NCI-H2081 treated with DMSO at 0.1 percent for 48 hours (cell line): ENCODE results near the gene CX3CR1.
"Not testable (repeated sequence)": the region's sequence is repeated elsewhere in the genome, so short reads cannot be mapped to it uniquely, and the experiment has no call there.

ENCODE experiments used
- DNase-seq: peaks from one replicate; lab custom pipeline; 2025; lab: John Stamatoyannopoulos, UW

Gene CX3CR1, protein sequence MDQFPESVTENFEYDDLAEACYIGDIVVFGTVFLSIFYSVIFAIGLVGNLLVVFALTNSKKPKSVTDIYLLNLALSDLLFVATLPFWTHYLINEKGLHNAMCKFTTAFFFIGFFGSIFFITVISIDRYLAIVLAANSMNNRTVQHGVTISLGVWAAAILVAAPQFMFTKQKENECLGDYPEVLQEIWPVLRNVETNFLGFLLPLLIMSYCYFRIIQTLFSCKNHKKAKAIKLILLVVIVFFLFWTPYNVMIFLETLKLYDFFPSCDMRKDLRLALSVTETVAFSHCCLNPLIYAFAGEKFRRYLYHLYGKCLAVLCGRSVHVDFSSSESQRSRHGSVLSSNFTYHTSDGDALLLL

DNA sequence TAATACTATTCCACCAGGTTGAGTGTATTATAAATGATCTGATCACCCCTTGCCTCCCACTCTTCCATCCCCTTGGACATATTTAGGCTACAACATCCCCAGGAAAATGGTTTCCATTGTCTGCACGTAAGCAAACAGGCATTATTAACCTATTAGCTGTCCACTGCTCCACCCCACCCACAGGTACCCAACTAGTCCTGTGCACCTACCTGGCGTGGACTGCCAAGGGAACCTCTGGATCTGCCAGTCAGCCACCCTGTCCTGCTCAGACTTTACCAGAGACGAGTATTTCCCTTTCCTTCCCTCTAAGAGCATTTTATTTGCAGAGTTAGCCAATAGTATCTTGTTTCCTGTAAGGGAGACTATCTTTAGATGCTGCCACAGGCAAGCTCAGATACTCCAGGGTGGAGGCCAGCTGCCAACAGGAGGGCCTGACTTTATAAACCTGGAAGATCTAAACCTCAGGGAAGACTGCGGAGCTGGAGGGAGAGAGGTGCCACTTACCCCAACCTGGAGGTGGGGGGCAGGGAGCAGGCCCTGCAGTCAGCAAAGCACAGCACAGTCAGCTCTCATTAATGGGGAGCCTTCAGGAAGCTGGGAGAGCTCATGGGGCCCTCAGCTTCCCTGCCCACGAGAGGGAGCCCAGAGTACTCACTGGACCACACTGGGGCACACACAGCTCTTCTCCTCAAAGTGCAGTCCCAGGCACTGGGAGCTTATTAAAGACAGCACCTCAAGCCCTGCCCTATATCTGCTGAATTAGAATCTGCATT lies at the start of gene CX3CR1:
CX3CR1 (minus strand) TSS at position 292 of the 773 bp plus-strand sequence. CDS start 13,527 bp downstream, outside the sequence.
- DNase-seq = no peak

DNA sequence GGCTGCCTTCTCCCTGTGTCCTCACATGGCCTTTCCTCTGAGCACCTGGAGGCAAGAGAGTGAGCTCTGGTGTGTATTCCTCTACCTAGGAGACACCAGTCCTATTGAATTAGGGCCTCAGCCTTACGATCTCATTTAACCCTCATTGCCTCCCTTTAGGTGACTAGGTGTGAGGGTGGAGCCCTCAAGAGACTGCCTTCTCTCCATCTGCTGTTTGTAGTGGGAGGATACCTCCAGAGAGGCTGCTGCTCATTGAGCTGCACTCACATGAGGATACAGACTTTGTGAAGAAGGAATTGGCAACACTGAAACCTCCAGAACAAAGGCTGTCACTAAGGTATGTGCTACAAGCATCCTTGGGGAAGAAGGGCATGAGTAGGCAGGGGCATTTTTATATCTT lies 49.7 kb upstream of the CX3CR1 start, which contains the start of gene CCR8:
CCR8 (plus strand) TSS at position 217 of the 400 bp plus-strand sequence. CDS start 2,623 bp downstream, outside the sequence.
- DNase-seq = no peak

DNA sequence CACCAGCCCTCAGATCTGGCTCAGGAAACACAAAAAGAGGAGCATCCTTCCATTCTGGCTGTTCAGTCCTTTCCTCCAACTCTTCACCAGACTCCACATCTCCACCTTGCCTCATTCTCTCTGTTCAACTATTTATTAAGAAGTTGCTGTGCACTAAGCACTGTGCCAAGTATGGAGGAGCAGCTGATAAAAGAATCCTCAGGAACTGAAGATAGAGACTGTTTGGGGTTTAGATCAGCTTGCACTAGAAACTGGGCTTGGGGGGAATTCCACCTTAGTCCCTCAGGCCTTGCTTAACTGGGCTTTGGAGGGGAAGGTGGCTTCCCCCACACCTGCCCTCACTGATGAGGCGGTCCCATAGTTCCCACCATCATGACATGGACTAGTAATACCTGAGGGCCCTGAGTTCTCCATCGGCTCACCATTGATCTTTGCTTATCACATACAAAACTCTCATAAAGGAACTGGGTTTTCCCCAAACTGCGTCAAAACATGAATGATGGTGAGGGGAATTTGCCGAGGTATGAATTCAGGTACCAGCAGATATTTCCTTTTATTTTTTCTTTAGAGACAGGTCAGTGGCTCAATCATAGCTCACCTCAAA lies 48.0 kb upstream of the CX3CR1 start:
- no peak for DNase-seq

DNA sequence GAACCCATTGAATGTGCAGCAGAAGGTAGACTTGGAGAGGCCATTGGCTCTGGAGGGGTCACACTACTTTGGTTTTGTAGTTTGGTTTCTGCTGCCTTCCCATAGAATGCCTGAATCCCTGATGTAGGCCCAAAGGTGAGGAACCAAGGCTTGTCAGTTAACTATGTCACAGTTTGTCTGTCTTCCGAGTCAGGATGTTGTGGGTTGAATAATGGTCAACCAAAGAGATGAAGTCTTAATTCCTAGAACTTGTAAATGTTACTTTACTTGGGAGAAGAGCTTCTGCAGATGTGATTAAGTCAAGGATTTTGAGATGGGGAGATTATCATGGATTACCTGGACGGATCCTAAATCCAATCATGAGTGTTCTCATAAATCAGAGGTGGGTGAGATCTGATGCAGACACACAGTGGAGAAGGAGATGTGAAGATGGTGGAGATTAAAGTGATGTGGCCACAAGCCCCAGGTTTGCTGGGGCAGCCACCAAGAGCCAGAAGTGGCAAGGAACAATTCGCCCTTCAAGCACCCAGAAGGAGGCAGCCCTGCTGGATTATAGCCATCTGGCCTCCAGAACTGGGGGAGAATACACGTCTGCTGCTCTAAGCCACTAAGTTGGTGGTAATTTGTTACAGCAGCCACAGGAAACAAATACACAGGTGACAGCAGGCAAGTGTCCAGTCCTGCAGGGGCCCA lies 47.4 kb upstream of the CX3CR1 start:
- DNase-seq = no peak

DNA sequence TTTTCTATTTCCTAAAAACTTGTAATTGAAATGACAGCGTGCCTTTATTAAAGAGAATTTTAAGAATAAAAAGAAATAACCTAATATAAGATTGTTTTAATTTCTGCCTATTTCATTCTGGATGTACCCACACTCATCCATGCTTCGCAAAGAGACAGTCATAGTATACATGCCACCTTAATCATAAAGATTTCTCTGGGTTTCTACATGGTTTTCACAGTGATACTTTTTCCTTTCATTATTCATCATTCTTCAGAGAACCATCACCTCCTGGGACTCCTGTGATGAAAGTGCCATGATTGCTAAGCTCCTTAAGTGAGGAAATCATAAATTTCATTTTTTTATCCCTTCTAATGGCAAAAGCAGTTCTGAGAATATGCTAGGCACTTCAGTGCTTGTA lies 45.4 kb upstream of the CX3CR1 start:
- no peak for DNase-seq

DNA sequence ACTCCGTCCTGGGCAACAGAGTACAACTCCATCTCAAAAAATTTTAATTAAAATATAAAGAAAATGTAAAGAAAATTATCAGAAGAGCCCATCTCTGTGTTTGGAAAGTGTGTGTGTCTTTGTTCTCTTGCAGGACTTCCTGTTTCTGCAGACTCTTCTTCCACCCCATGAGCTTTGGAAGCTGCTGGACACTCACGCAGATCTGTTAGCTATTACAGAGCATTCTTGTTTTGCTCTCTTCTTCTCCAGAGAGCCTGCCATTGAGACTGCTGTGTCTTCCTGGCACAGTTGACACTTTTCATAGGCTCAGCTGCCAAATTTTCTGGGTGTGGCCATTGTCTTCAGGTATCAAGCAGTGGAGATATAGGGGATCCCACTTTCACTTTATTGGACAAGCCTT lies 43.7 kb upstream of the CX3CR1 start:
- no peak for DNase-seq

DNA sequence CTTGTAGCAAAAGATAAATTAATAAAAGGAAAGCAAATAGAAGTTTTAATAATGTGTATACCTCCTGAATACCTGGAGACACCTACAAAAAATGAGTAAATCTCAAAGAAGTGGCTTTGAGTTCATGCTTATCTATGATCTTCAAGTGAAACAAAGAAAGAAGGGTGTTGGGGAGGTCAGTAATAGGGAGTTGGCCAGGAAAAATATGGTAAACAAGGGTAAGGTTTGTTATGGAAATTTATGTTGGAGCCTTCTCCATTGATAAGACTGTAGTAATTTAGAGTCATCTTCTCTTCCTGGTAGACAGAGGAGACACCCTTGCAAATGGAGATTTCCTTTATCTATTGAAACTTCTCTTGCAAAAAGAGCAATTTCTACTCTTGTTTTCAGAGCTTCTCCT lies 43.1 kb upstream of the CX3CR1 start:
- DNase-seq = no peak

DNA sequence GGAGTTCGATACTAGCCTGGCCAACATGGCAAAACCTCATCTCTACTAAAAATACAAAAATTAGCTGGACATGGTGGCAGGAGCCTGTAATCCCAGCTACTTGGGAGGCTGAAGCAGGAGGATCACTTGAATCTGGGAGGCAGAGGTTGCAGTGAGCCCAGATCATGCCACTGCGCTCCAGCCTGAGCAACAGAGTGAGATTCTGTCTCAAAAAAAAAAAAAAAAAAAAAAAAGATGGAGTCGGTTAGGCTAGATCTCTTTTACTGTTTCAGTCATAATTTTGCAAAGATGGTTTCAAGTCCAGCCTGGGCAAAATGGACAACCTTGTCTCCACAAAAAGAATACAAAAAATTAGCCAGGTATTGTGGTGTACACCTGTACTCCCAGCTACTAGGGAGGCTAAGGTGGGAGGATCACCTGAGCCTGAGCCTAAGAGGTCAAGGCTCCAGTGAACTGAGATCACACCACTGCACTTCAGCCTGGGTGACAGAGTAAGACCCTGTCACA lies 42.4 kb upstream of the CX3CR1 start:
- not testable (repeated sequence) for DNase-seq

DNA sequence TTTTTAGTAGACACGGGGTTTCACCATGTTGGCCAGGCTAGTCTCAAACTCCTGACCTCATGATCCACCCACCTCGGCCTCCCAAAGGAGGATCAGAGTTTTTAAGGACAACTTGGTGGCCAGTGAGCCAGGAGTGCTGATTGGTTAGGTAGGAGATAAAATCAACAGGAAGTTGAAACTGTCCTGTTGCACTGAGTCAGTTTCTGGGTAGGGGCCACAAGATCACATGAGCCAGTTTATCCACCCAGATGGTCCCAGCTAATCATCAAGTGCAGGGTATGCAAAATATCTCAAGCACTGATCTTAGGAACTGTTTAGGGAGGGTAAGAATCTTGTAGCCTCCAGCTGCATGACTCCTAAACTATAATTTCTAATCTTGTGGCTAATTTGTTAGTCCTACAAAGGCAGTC lies 41.7 kb upstream of the CX3CR1 start:
- not testable (repeated sequence) for DNase-seq

DNA sequence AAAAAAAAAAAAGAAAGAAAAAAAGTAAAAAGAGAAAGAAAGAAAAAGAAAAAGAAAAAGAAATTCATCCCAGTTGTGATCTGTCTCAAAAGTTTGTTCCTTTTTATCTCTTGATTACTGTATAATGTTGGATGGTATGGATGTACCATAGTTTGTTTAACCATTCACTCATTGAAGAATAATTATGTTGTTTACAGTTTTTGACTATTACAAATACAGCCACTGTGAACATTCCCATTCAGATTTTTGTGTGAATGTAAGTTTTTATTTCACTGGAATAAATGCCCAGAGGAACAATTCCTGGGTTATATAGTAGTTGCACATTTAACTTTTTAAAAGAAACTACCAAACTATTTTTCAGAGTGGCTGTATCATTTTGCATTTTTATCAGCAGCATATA lies 39.4 kb upstream of the CX3CR1 start:
- no peak for DNase-seq

DNA sequence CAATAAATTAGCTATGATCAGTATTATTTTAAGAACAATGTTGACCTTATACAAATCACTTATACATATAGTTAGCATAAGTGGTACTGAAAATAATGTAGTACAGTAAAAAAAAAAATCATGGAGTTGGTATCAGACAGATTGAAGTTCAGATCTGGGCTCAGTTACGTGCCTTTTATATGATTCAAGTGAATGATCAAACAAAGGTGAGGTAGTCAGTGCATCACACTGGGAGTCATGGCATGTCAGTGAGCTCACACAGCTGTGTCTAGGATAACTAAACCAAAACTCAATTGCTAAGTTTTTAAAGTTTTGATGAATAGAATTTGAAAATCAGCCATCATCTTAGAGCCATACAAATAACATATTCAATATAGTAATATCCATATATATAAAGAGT lies 38.5 kb upstream of the CX3CR1 start:
- DNase-seq = no peak

DNA sequence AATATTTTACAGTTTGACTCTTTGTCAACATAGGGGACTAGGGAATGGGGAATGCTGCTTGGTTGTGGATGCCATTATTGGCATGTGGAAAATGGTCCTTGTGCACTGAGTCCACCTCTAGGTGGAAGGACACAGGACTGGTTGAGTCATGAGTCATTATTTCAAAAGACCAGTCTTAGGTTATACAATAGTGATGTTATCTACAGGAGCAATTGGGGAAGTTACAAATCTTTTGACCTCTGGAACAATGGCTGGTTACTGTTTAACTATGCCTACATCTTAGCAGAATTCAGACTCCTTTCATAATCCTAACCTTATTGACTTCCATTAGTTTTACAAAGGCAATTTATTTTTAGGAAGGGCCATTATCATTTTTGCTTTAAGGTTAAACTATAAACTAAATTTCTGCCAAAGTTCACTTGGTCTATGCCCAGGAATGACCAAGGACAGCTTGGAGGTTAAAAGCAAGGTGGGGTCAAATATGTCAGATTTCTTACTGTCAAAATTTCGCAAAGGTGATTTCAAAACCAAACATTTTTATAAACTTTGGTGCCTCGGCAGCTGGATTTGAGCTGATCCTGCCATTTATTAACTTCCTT lies 37.8 kb upstream of the CX3CR1 start:
- DNase-seq = no peak

DNA sequence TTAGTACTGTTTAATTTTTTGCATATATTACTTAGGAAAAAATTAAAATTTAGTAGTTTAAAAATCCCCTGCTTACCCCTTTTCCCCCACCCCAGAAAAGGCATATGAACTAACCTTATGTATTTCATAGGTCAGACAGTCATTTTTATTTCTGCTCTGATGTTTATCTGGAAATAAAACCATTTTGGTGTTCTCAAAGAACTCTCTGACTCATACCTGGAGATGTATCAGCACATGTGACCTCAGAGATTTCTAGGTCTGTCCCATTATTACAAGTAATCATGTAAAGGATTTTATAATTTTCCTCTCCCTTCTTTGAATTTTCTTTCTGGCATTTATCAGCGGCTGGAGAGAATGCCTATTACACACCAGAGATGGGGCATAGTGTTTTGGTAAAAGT lies 35.6 kb upstream of the CX3CR1 start:
- no peak for DNase-seq

DNA sequence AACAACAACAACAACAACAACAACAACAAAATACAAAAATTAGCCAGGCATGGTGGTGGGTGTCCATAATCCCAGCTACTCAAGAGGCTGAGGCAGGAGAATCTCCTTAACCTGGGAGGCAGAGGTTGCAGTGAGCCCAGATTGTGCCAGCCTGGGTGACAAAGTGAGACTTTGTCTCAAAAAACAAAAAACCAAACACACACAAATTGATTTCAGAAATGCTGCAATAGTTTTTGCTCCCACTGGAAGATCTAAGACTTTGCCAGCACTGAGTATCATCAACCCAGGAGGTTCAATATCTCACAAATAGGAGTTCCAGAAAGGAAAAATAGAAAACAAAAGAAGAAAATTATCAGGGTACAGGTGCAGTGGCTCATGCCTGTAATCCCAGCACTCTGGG lies 33.5 kb upstream of the CX3CR1 start:
- DNase-seq = no peak

DNA sequence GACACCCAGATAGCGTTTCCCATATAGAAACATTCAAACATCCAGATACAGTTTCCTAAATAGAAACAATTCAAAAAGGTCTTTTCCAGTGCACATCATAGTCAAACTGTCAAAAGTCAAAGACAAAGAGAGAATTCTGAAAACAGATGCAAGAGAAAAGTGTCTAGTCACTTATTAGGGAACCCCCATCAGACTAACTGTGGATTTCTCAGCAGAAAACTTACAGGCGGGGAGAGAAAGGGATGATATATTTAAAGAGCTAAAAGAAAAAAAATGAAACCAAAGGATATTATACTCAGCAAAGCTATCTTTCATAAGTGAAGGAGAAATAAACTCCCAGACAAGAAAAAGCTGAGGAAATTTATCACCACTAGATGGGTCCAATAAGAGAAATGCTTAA lies 22.3 kb upstream of the CX3CR1 start:
- DNase-seq = no peak

DNA sequence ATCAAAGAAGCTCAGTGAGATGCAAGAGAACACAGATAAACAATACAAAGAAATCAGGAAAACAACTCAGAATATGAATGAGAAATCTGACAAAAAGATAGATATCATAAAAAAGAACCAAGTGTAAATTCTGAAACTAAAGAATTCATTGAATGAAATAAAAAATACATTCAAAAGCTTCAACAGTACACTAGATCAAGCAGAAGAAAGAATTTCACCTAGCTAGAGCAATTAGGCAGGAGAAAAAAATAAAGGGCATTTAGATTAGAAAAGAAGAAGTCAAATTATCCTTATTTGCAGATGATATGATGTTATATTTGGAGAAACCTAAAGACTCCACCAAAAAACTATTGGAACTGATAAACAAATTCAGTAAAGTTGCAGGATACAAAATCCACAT lies 19.4 kb upstream of the CX3CR1 start:
- no peak for DNase-seq

DNA sequence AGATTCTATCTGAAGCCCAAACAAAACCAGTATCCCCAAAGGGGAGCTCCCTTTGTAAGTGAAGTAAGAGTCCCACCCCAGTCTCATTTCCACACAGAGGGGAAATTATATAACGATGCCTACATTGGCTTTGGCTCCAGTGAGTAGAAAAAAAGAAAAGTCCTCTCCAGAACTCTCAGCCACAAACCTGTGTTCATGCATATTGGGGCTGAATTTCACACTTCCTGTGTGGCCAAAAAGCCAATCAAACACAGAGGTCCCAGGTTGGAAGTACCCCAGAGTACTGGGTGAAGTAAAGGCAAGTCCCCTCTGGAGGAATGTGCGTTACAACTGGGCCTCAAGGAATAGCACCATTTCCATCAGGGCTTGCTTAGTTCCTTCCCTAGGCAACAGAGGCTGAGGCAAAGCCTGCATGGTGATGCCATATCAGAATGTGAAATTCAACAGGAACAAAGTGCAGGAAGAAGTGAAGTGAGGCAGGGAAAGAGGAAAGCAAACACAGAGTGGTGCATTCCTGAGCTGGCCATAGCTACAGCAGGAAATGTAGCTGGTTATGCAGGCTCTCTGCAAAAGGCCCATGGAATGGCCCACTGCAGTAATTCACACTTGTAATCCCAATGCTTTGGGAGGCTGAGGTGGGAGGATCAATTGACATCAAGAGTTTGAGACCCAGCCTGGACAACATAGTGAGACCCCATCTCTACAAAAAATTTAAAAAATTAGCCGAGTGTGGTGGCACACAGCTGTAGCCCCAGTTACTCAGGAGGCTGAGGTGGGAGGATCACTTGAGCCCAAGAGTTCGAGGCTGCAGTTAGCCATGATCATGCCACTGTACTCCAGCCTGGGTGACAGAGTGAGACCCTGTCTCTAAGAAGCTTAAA lies 16.6 kb upstream of the CX3CR1 start:
- no peak for DNase-seq

DNA sequence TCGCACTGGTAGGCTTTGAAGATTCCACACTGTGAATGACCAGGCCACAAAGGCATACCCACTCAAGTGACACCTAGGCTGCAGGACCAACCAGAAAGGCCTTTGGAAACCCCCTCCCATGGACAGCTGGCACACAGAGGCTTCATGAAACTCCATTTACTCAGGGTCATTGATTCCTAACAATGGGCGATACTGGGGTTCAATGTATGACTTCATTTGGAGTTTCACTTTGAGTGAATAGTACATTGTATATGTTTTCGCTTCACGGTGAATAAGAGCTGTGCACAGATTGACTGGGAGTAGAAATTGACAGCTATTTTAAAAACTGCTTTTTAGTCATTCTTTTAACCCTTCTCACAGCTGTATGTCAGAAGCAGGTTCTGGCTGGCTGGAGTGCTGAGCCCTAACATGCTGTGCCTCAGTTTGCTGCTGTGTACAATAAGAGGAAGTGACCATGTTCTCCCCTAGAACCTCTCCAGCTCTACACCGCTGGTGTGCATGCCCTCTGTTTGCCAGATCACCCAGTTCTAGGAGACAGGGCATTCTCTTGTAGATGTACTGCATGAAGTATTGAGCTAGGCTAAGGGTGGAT lies 15.4 kb upstream of the CX3CR1 start:
- no peak for DNase-seq

DNA sequence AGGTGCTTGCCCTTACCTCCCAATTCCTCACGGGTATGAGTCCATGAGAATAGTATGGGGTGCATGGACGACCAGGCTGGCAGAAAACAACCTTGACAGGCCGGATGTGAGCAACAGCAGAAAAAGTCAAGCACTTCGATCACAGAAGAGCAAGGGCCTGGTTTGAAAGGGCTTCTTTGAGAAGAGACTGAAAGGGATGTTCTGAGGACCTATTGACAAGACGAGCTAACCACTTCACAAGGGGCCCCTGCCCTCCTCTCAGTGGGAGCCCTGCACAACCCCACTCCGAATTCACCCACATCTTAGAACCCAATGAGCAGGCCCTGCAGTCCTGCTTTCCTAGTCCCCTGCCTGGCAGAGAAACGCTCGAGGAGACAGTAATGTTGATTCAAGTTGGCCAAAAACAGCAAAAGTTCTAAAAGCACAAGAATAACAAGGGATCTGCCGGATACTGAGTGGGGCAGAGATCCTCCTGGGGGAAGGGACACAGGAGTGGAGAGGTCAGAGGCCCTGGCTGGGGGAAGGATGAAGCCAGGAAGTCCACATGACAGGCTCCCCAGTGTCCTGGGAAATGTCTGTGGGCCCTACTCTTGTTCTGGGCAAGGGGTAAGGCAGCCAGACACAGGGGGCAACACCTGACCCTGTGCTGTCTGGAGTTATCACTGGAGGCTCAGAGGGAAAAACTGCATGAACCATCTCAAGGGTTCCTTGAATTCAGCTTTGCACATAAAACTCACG lies 14.8 kb upstream of the CX3CR1 start:
- DNase-seq = no peak

DNA sequence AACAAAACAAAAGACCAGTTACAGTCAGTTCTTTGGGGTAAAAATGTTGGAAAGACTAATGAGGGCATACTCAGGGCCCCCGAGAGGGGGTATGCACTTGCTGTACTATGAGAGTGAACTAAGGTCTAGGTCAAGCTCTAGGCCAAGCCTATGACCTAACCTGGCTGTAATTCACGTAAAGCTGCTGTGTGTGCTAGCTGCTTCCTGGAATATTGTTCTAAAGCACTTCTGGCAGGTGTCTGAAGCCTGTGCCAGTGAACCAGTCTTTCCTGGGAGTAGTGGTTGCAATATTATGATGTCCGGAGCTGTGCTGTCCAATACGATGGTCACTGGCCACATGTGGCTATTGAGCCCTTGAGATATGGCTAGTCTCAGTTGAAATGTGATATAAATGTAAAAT lies 13.1 kb upstream of the CX3CR1 start:
- DNase-seq = no peak
